Mesenchymal stem cell (in vitro differentiated cells and primary cell): ENCODE measurements around the gene AGAP1.

Source experiments
- DNase-seq: peaks from one replicate; pipeline ENCODE4 v3.0.0-alpha.2; 2013
- H2AFZ ChIP-seq: one replicate; pipeline ENCODE4 v1.6.1; 2013; ENCODE audit warnings: low read depth, mild to moderate bottlenecking, control low read depth, inconsistent platforms, low read length, moderate library complexity
- H2AK5ac ChIP-seq: 2 replicates; pipeline ENCODE4 v1.6.1; 2013; ENCODE audit warnings: low read length, moderate library complexity, mild to moderate bottlenecking, inconsistent platforms; ENCODE audit not compliant: severe bottlenecking
- H2BK120ac ChIP-seq: one replicate; pipeline ENCODE4 v1.6.1; 2013; ENCODE audit warnings: low read depth, mild to moderate bottlenecking, inconsistent platforms, low read length, moderate library complexity
- H2BK12ac ChIP-seq, 2 experiments: one replicate each; pipeline ENCODE4 v1.6.1; 2013; ENCODE audit warnings: inconsistent platforms in 2 of 2, low read length in 2 of 2, mild to moderate bottlenecking in 2 of 2, moderate library complexity in 2 of 2, control low read depth in 1 of 2
- H2BK15ac ChIP-seq: one replicate; pipeline ENCODE4 v1.6.1; 2013; ENCODE audit warnings: mild to moderate bottlenecking, low read depth, inconsistent platforms; ENCODE audit not compliant: poor library complexity, severe bottlenecking
- H2BK5ac ChIP-seq: 2 replicates; pipeline ENCODE4 v1.6.1; 2013; ENCODE audit warnings: low read depth, mild to moderate bottlenecking, low read length, control low read depth, inconsistent platforms; ENCODE audit not compliant: poor library complexity, severe bottlenecking
- H3K14ac ChIP-seq, 2 experiments: one replicate each; pipeline ENCODE4 v1.6.1; 2013; ENCODE audit warnings: inconsistent platforms in 2 of 2, low read length in 2 of 2, control low read depth in 1 of 2, mild to moderate bottlenecking in 1 of 2, moderate library complexity in 1 of 2
- H3K18ac ChIP-seq, 2 experiments: one replicate each; pipeline ENCODE4 v1.6.1; 2013; ENCODE audit warnings: inconsistent platforms in 2 of 2, low read length in 2 of 2, control low read depth in 1 of 2, low read depth in 1 of 2, mild to moderate bottlenecking in 1 of 2
- H3K23ac ChIP-seq, 2 experiments: one replicate each; pipeline ENCODE4 v1.6.1; 2013; ENCODE audit warnings: inconsistent platforms in 2 of 2, low read length in 2 of 2, mild to moderate bottlenecking in 2 of 2, moderate library complexity in 2 of 2, control low read depth in 1 of 2
- H3K27ac ChIP-seq: 2 replicates; pipeline ENCODE4 v1.5.1; 2013; ENCODE audit warnings: mild to moderate bottlenecking, moderate library complexity, low read length, control low read depth, inconsistent platforms; ENCODE audit not compliant: poor library complexity, severe bottlenecking
- H3K27me3 ChIP-seq, 2 experiments: 2 replicates each; pipeline versions ENCODE4 v1.6.1 to v1.7.0; 2013; ENCODE audit warnings: low read length in 2 of 2, mild to moderate bottlenecking in 2 of 2, moderate library complexity in 2 of 2, control low read depth in 1 of 2, inconsistent platforms in 1 of 2; ENCODE audit not compliant: control insufficient read depth in 1 of 2, insufficient read depth in 1 of 2
- H3K36me3 ChIP-seq, 2 experiments: 2 replicates each; pipeline versions ENCODE4 v1.6.1 to v1.7.0; 2013; ENCODE audit warnings: low read length in 2 of 2, control low read depth in 1 of 2, inconsistent platforms in 1 of 2, low read depth in 1 of 2, mild to moderate bottlenecking in 1 of 2; ENCODE audit not compliant: insufficient read depth in 2 of 2, control insufficient read depth in 1 of 2
- H3K4ac ChIP-seq, 2 experiments: one replicate each; pipeline ENCODE4 v1.6.1; 2013; ENCODE audit warnings: inconsistent platforms in 2 of 2, low read length in 2 of 2, mild to moderate bottlenecking in 2 of 2, moderate library complexity in 2 of 2, control low read depth in 1 of 2, low read depth in 1 of 2
- H3K4me1 ChIP-seq: 2 replicates; pipeline ENCODE4 v1.6.1; 2013; ENCODE audit warnings: low read depth, low read length, control low read depth; ENCODE audit not compliant: control insufficient read depth, insufficient read depth
- H3K4me2 ChIP-seq: 2 replicates; pipeline ENCODE4 v1.6.1; 2013; ENCODE audit warnings: low read length, mild to moderate bottlenecking, inconsistent platforms; ENCODE audit not compliant: poor library complexity, severe bottlenecking
- H3K4me3 ChIP-seq, 2 experiments: 2 replicates each; pipeline versions ENCODE4 v1.5.1 to v1.7.0; 2013; ENCODE audit warnings: low read length in 2 of 2, mild to moderate bottlenecking in 2 of 2, control low read depth in 1 of 2, low read depth in 1 of 2; ENCODE audit not compliant: insufficient read depth in 1 of 2
- H3K79me1 ChIP-seq: replicated peaks from 2 replicates; pipeline ENCODE4 v1.6.1; 2013; ENCODE audit warnings: mild to moderate bottlenecking, control low read depth, low read length, inconsistent platforms; ENCODE audit not compliant: poor library complexity, severe bottlenecking
- H3K9ac ChIP-seq: 2 replicates; pipeline ENCODE4 v1.7.0; 2013; ENCODE audit warnings: mild to moderate bottlenecking, low read length, moderate library complexity
- H3K9me3 ChIP-seq: 2 replicates; pipeline ENCODE4 v1.7.0; 2013; ENCODE audit warnings: mild to moderate bottlenecking, low read length; ENCODE audit not compliant: control insufficient read depth
- H4K8ac ChIP-seq: one replicate; pipeline ENCODE4 v1.6.1; 2013; ENCODE audit warnings: inconsistent platforms, mild to moderate bottlenecking, low read length, moderate library complexity
- H4K91ac ChIP-seq: one replicate; pipeline ENCODE4 v1.6.1; 2013; ENCODE audit warnings: mild to moderate bottlenecking, low read length, inconsistent platforms
- WGBS: methylation state at CpG from one replicate; pipeline ENCODE4 v1.1.7; 2013; ENCODE audit warnings: mixed read lengths; 5-methylcytosine and 5-hydroxymethylcytosine counted together

Gene AGAP1

GRCh38 chr2:236073867-236074655, 580.2 kb downstream of the AGAP1 start:
- Histone ChIP-seq H2AFZ (no peak overlapping the region), H3K79me1 (peaks cover 4% of the 10 kb centered on the region), H3K9ac (no peak overlapping the region), H3K36me3 (peaks cover 0 to 4% of the 10 kb centered on the region in 2 experiments), H3K23ac (no peak overlapping the region), H3K27ac (no peak overlapping the region), H3K14ac (no peak overlapping the region), H2BK12ac (no peak overlapping the region), H2BK5ac (no peak overlapping the region), H3K4me3 (no peak overlapping the region), H4K8ac (no peak overlapping the region), H3K27me3 (no peaks in the 10 kb centered on the region), H3K9me3 (no peaks in the 10 kb centered on the region), H3K4me2 (no peak overlapping the region), H3K18ac (no peak overlapping the region), H2BK15ac (no peak overlapping the region), H4K91ac (no peak overlapping the region), H2BK120ac (no peak overlapping the region), H2AK5ac (no peak overlapping the region), H3K4ac (no peak overlapping the region), H3K4me1 (peaks cover 17% of the 10 kb centered on the region)
- WGBS = 69% methylated on average over 7 of the region's 8 CpGs
- no peak for DNase-seq

- no peak overlapping the region for H3K18ac ChIP-seq
- no peak overlapping the region for H3K4ac ChIP-seq
- no peak overlapping the region for H3K4me2 ChIP-seq
- H2BK15ac ChIP-seq = no peak overlapping the region
- H3K9ac ChIP-seq = no peak overlapping the region
- no peaks in the 10 kb centered on the region for H3K27me3 ChIP-seq
- peaks cover 0 to 3% of the 10 kb centered on the region in 2 experiments for H3K36me3 ChIP-seq
- no peak overlapping the region for H4K8ac ChIP-seq
- H3K23ac ChIP-seq = no peak overlapping the region
- no peak overlapping the region for H4K91ac ChIP-seq
- no peak overlapping the region for H2BK120ac ChIP-seq
- DNase-seq = no peak
- peaks cover 4% of the 10 kb centered on the region for H3K79me1 ChIP-seq
- WGBS = 95% methylated on average over 9 of the region's 11 CpGs
- no peak overlapping the region for H2AFZ ChIP-seq
- peaks cover 18% of the 10 kb centered on the region for H3K4me1 ChIP-seq
- H2AK5ac ChIP-seq = no peak overlapping the region
- no peak overlapping the region for H2BK12ac ChIP-seq
- no peak overlapping the region for H2BK5ac ChIP-seq
- H3K27ac ChIP-seq = no peak overlapping the region
- H3K4me3 ChIP-seq = no peak overlapping the region
- H3K9me3 ChIP-seq = no peaks in the 10 kb centered on the region
- H3K14ac ChIP-seq = no peak overlapping the region
These were observed 582.0 kb downstream of the AGAP1 start for GRCh38 chr2:236075802-236076201.

- Histone ChIP-seq H4K91ac (no peak overlapping the region), H3K9me3 (no peaks in the 10 kb centered on the region), H3K4me1 (peaks cover 22% of the 10 kb centered on the region), H2BK15ac (no peak overlapping the region), H3K36me3 (peaks cover 0 to 3% of the 10 kb centered on the region in 2 experiments), H3K27me3 (no peaks in the 10 kb centered on the region), H4K8ac (no peak overlapping the region), H3K18ac (no peak overlapping the region), H3K4me2 (peak overlapping the region; percentile 7), H2AFZ (no peak overlapping the region), H2BK5ac (no peak overlapping the region), H3K23ac (no peak overlapping the region), H2BK120ac (no peak overlapping the region), H3K4ac (no peak overlapping the region), H3K9ac (no peak overlapping the region), H3K4me3 (no peak overlapping the region), H3K79me1 (peaks cover 8% of the 10 kb centered on the region), H3K14ac (no peak overlapping the region), H2BK12ac (no peak overlapping the region), H3K27ac (no peak overlapping the region), H2AK5ac (peak overlapping the region; percentile 96)
- DNase-seq = peak; percentile 54
- WGBS = 73% methylated on average over 13 of the region's 14 CpGs
These were observed 584.7 kb downstream of the AGAP1 start for GRCh38 chr2:236078297-236079255.

GRCh38 chr2:236080412-236080811, 586.6 kb downstream of the AGAP1 start:
- no peak overlapping the region for H4K8ac ChIP-seq
- H3K4me3 ChIP-seq = no peak overlapping the region
- H3K79me1 ChIP-seq = peaks cover 12% of the 10 kb centered on the region
- no peak overlapping the region for H2BK12ac ChIP-seq
- H4K91ac ChIP-seq = no peak overlapping the region
- 100% methylated on average over 3 of the region's 3 CpGs for WGBS
- H3K4me1 ChIP-seq = peaks cover 28% of the 10 kb centered on the region
- H3K4ac ChIP-seq = no peak overlapping the region
- H3K9me3 ChIP-seq = no peaks in the 10 kb centered on the region
- no peak overlapping the region for H3K27ac ChIP-seq
- no peak overlapping the region for H3K18ac ChIP-seq
- peak overlapping the region; percentile 30 for H2AK5ac ChIP-seq
- no peak overlapping the region for H3K9ac ChIP-seq
- no peak overlapping the region for H2AFZ ChIP-seq
- no peaks in the 10 kb centered on the region for H3K27me3 ChIP-seq
- no peak overlapping the region for H3K14ac ChIP-seq
- no peak overlapping the region for H2BK120ac ChIP-seq
- H3K4me2 ChIP-seq = no peak overlapping the region
- no peak overlapping the region for H2BK15ac ChIP-seq
- no peak overlapping the region for H2BK5ac ChIP-seq
- no peak overlapping the region for H3K23ac ChIP-seq
- H3K36me3 ChIP-seq = peaks cover 0 to 3% of the 10 kb centered on the region in 2 experiments
- DNase-seq = no peak
